ENCODE data around the gene TRMT44. TPM values are rescaled to one million over a fixed set of nuclear protein-coding genes. Genes with fewer than 3 reads are reported as not detected.

Gene TRMT44
- total RNA-seq, 1 donor from 2014 or later = 41.2 TPM

GRCh38 chr4:8422786-8423185, 17.8 kb upstream of the TRMT44 start:
- H3K36me3 Mint-ChIP-seq = peaks cover 21% of the 10 kb centered on the region
- TF ChIP-seq, protein P1, sequence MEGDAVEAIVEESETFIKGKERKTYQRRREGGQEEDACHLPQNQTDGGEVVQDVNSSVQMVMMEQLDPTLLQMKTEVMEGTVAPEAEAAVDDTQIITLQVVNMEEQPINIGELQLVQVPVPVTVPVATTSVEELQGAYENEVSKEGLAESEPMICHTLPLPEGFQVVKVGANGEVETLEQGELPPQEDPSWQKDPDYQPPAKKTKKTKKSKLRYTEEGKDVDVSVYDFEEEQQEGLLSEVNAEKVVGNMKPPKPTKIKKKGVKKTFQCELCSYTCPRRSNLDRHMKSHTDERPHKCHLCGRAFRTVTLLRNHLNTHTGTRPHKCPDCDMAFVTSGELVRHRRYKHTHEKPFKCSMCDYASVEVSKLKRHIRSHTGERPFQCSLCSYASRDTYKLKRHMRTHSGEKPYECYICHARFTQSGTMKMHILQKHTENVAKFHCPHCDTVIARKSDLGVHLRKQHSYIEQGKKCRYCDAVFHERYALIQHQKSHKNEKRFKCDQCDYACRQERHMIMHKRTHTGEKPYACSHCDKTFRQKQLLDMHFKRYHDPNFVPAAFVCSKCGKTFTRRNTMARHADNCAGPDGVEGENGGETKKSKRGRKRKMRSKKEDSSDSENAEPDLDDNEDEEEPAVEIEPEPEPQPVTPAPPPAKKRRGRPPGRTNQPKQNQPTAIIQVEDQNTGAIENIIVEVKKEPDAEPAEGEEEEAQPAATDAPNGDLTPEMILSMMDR (IDR thresholded peaks at IDR 0.05; ENCODE audit: unreplicated experiment) = no peak
- peaks cover 42% of the 10 kb centered on the region for H3K4me1 Mint-ChIP-seq
- peaks cover 4% of the 10 kb centered on the region for H3K9me3 Mint-ChIP-seq
- peak overlapping the region; percentile 94 for H3K27ac Mint-ChIP-seq
- no peaks in the 10 kb centered on the region for H3K27me3 Mint-ChIP-seq (ENCODE audit: low read depth)
- no peak for DNase-seq (ENCODE audit: low spot score in 2 of 2, unreplicated experiment in 2 of 2)
- no peak overlapping the region for H3K4me3 Mint-ChIP-seq

- TF ChIP-seq, protein P1 (IDR thresholded peaks at IDR 0.05; ENCODE audit: unreplicated experiment) = no peak
- peaks cover 36% of the 10 kb centered on the region for H3K4me1 Mint-ChIP-seq
- peak overlapping the region; percentile 97 for H3K27ac Mint-ChIP-seq
- peaks cover 4% of the 10 kb centered on the region for H3K9me3 Mint-ChIP-seq
- no peak for DNase-seq (ENCODE audit: low spot score in 2 of 2, unreplicated experiment in 2 of 2)
- H3K27me3 Mint-ChIP-seq (ENCODE audit: low read depth) = no peaks in the 10 kb centered on the region
- H3K4me3 Mint-ChIP-seq = peak overlapping the region; percentile 94
- peaks cover 13% of the 10 kb centered on the region for H3K36me3 Mint-ChIP-seq
These were observed 13.3 kb upstream of the TRMT44 start for GRCh38 chr4:8427262-8427661.

- Mint-ChIP-seq H3K4me3 (peak overlapping the region; percentile 94), H3K9me3 (peaks cover 4% of the 10 kb centered on the region), H3K27ac (peak overlapping the region; percentile 97), H3K27me3 (ENCODE audit: low read depth) (no peaks in the 10 kb centered on the region), H3K36me3 (peaks cover 13% of the 10 kb centered on the region), H3K4me1 (peaks cover 32% of the 10 kb centered on the region)
- TF ChIP-seq, protein P1 (IDR thresholded peaks at IDR 0.05; ENCODE audit: unreplicated experiment) = no peak
- DNase-seq (ENCODE audit: low spot score in 2 of 2, unreplicated experiment in 2 of 2) = no peak
These were observed 12.8 kb upstream of the TRMT44 start for GRCh38 chr4:8427761-8428287.

- H3K36me3 Mint-ChIP-seq = peaks cover 13% of the 10 kb centered on the region
- H3K4me1 Mint-ChIP-seq = peaks cover 31% of the 10 kb centered on the region
- H3K4me3 Mint-ChIP-seq = peak overlapping the region; percentile 94
- peak; percentile 83 to 98 for DNase-seq (ENCODE audit: low spot score in 2 of 2, unreplicated experiment in 2 of 2)
- TF ChIP-seq, protein P1 (IDR thresholded peaks at IDR 0.05; ENCODE audit: unreplicated experiment) = peak; percentile 36
- no peaks in the 10 kb centered on the region for H3K27me3 Mint-ChIP-seq (ENCODE audit: low read depth)
- H3K9me3 Mint-ChIP-seq = peaks cover 4% of the 10 kb centered on the region
- peak overlapping the region; percentile 97 for H3K27ac Mint-ChIP-seq
These were observed 12.1 kb upstream of the TRMT44 start for GRCh38 chr4:8428288-8429097.

DNA sequence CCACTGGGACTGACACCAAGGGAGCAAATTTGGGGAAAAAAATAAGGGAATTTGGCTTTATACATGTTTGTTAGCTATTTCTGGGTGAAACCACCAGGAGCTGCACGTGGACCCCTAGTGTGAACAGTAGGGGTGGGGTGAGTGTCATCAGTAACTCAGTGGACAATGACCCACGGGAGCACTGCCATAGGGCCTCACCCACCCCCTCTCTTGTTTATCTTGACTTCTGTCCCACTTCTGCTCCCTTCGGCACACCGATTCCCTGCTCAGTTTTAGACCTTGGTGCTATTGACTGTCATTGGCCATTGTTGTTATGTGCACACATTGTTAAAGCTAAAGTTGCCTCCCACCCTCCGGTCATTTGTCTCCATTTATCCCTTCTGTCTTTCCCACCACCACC, 9.0 kb upstream of the TRMT44 start:
- H3K27me3 Mint-ChIP-seq (ENCODE audit: low read depth) = no peaks in the 10 kb centered on the region
- DNase-seq (ENCODE audit: low spot score in 2 of 2, unreplicated experiment in 2 of 2) = no peak
- peaks cover 57% of the 10 kb centered on the region for H3K4me1 Mint-ChIP-seq
- H3K9me3 Mint-ChIP-seq = peaks cover 2% of the 10 kb centered on the region
- H3K27ac Mint-ChIP-seq = no peak overlapping the region
- TF ChIP-seq, protein P1 (IDR thresholded peaks at IDR 0.05; ENCODE audit: unreplicated experiment) = no peak
- peaks cover 2% of the 10 kb centered on the region for H3K36me3 Mint-ChIP-seq
- no peak overlapping the region for H3K4me3 Mint-ChIP-seq

Measured in mesothelial cell of epicardium (in vitro differentiated cells).